Ovary (tissue), 3 donors: Measurements from ENCODE around the gene SLC39A5.

Source experiments
- CTCF ChIP-seq, 3 donors: fragments of 450-650 bp in 2 of 3; fragments of 200-600 bp in 1 of 3; IDR thresholded peaks; one replicate each; pipeline versions ENCODE4 v1.5.1 to v1.8.0; 2016 to 2022; ENCODE audit warnings: antibody characterized with exemption in 3 of 3, mild to moderate bottlenecking in 1 of 3
- POLR2A ChIP-seq: fragments of 450-650 bp; IDR thresholded peaks from one replicate; pipeline ENCODE4 v1.6.1; 2017; ENCODE audit warnings: antibody characterized with exemption, mild to moderate bottlenecking, moderate library complexity
- donor health status: DM: no; HTN: no; CAD: no.

GRCh38 chr12:56221232-56221756, 8.6 kb upstream of the SLC39A5 start:
- TF ChIP-seq CTCF (IDR thresholded peaks at IDR 0.05) (no peak), POLR2A (no peak)
